Transverse colon (tissue), 4 donors: Measurements from ENCODE around the gene TCP11. TPM values are rescaled to one million over a fixed set of nuclear protein-coding genes. Genes with fewer than 3 reads are reported as not detected.

Source experiments
- DNase-seq: peaks from one replicate; pipeline ENCODE4 v3.0.0-alpha.2; 2019
- H3K27ac ChIP-seq, 4 donors: fragments of 200-600 bp; sonication (generic); 2 replicates each; pipeline ENCODE4 v1.5.1; 2016 to 2018; ENCODE audit warnings: inconsistent platforms in 4 of 4
- H3K27me3 ChIP-seq: fragments of 200-600 bp; sonication (generic); 2 replicates; pipeline ENCODE4 v1.5.1; 2017; ENCODE audit warnings: inconsistent platforms
- H3K36me3 ChIP-seq, 4 donors: fragments of 200-600 bp; sonication (generic); 2 replicates each; pipeline ENCODE4 v1.5.1; 2017 to 2019; ENCODE audit warnings: inconsistent platforms in 4 of 4
- H3K4me1 ChIP-seq, 4 donors: fragments of 200-600 bp; sonication (generic); 2 replicates each; pipeline ENCODE4 v1.5.1; 2017 to 2020; ENCODE audit warnings: inconsistent platforms in 4 of 4
- H3K4me3 ChIP-seq, 4 donors: fragments of 200-600 bp; sonication (generic); 1 replicate in 1 of 4; 2 replicates in 3 of 4; pipeline versions ENCODE4 v1.5.1 to v1.6.1; 2017 to 2019; ENCODE audit warnings: inconsistent platforms in 4 of 4
- H3K9me3 ChIP-seq, 2 donors: fragments of 200-600 bp; sonication (generic); 2 replicates each; pipeline ENCODE4 v1.5.1; 2017 to 2019; ENCODE audit warnings: inconsistent platforms in 2 of 2
- EP300 ChIP-seq: sonication (generic); formaldehyde crosslinking; IDR thresholded peaks from one replicate; pipeline ENCODE4 v1.6.1; 2017; ENCODE audit warnings: antibody characterized with exemption, low read depth
- POLR2A ChIP-seq: fragments of 450-650 bp; IDR thresholded peaks from one replicate; pipeline ENCODE4 v1.6.1; 2016; ENCODE audit warnings: antibody characterized with exemption, mild to moderate bottlenecking, moderate library complexity
- POLR2AphosphoS5 ChIP-seq, 3 donors: sonication (generic); formaldehyde crosslinking; IDR thresholded peaks; one replicate each; pipeline ENCODE4 v1.6.1; 2016; ENCODE audit warnings: antibody characterized with exemption in 3 of 3
- WGBS, 2 donors: methylation state at CpG; one replicate each; pipeline ENCODE4 v1.1.5; 2018; ENCODE audit warnings: low coverage in 1 of 2; 5-methylcytosine and 5-hydroxymethylcytosine counted together
- in situ Hi-C, 4 donors: fragments of 200-750 bp; cut with MboI; loops; one replicate each; pipeline versions ENCODE4 v1.15.0 to v1.15.1; 2017; ENCODE audit warnings: low sequenced_read_pairs in 3 of 4, low pct_ligation_motif_present in 1 of 4, low pct_unique_long_range_greater_than_20kb in 1 of 4
- intact Hi-C: fragments of 100-400 bp; cut with DNase I; formaldehyde crosslinking; loops from one replicate; pipeline ENCODE4 v1.15.1; 2023; ENCODE audit warnings: low total_unique reads
- total RNA-seq, 4 donors: library from RNA; depleted of rRNA; stranded (reverse); fragments of >200 nt; gene quantifications; one replicate each; pipeline ENCODE4 v1.1.0, GENCODE V29; 2016
- TF ChIP-seq, protein P1 (sequence below), 5 experiments: fragments of 200-600 bp in 3 of 5; fragments of 450-650 bp in 2 of 5; sonication (generic) in 3 of 5; IDR thresholded peaks; 1 replicate in 2 of 5; 2 replicates in 3 of 5; pipeline ENCODE4 v1.5.1; 2016 to 2017; ENCODE audit warnings: antibody characterized with exemption in 5 of 5, inconsistent platforms in 3 of 5, mild to moderate bottlenecking in 2 of 5, moderate library complexity in 1 of 5

TCP11 gene
- total RNA-seq, 4 donors from 2014 or later = 0.96 TPM; not detected in 3

DNA sequence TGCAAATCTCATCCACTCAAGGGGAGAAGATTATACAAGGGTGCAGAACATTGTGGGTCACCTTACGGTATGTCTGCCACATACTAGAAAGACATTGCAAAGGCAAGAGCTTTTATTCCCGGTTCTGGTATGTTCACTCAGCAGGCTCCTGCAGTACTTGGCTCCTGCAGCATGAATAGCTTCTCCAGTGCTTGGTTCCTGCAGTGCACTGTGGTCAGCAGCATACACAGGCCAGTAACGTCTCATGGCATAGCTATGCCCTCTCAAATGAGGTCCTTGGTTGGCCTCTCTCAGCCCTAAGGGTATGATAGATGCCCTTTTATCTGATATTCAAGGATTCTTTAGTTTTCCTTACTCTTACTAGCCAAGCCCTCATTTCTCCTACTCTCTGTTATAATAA lies 12.6 kb downstream of the TCP11 start:
- H3K9me3 ChIP-seq = no peaks in the 10 kb centered on the region
- H3K27me3 ChIP-seq = no peaks in the 10 kb centered on the region
- no peak overlapping the region for H3K4me3 ChIP-seq
- no peaks in the 10 kb centered on the region for H3K36me3 ChIP-seq
- TF ChIP-seq, protein P1, sequence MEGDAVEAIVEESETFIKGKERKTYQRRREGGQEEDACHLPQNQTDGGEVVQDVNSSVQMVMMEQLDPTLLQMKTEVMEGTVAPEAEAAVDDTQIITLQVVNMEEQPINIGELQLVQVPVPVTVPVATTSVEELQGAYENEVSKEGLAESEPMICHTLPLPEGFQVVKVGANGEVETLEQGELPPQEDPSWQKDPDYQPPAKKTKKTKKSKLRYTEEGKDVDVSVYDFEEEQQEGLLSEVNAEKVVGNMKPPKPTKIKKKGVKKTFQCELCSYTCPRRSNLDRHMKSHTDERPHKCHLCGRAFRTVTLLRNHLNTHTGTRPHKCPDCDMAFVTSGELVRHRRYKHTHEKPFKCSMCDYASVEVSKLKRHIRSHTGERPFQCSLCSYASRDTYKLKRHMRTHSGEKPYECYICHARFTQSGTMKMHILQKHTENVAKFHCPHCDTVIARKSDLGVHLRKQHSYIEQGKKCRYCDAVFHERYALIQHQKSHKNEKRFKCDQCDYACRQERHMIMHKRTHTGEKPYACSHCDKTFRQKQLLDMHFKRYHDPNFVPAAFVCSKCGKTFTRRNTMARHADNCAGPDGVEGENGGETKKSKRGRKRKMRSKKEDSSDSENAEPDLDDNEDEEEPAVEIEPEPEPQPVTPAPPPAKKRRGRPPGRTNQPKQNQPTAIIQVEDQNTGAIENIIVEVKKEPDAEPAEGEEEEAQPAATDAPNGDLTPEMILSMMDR (IDR thresholded peaks at IDR 0.05) = no peak
- TF ChIP-seq POLR2A (no peak), POLR2AphosphoS5 (IDR thresholded peaks at IDR 0.05) (no peak), EP300 (no peak)
- intact Hi-C loops = no loop called here
- no peak for DNase-seq
- 76% methylated on average over 3 of the region's 3 CpGs; no CpG with 5 or more reads in 1 of the 2 donors for whole genome bisulfite sequencing, 2 donors
- in situ Hi-C loops = no loop called here
- H3K4me1 ChIP-seq = no peaks in the 10 kb centered on the region
- H3K27ac ChIP-seq = no peak overlapping the region

DNA sequence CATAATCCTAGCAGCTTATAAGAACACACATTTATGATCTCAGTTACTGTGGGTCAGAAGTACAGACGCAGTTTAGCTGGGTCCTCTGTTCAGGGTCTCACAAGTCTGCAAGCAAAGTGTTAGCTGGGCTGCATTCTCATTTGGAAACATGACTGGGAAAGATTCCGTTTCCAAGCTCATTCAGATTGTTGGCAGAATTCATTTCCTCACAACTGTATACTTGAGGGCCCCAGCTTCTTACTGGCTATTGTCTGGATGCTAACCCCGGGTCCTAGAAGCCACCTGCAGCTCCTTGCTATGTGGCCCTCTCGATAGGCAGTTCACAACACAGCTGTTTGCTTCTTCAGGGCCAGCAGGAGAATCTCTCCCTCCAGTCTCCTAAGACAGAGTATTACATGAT lies 13.1 kb downstream of the TCP11 start:
- intact Hi-C loops = no loop called here
- Histone ChIP-seq H3K4me3 (no peak overlapping the region), H3K4me1 (no peaks in the 10 kb centered on the region), H3K27me3 (no peaks in the 10 kb centered on the region), H3K36me3 (no peaks in the 10 kb centered on the region), H3K27ac (no peak overlapping the region), H3K9me3 (no peaks in the 10 kb centered on the region)
- in situ Hi-C loops = no loop called here
- TF ChIP-seq, protein P1 (IDR thresholded peaks at IDR 0.05) = no peak
- no peak for TF ChIP-seq POLR2A
- no peak for TF ChIP-seq EP300
- no peak for TF ChIP-seq POLR2AphosphoS5 (IDR thresholded peaks at IDR 0.05)
- DNase-seq = no peak
- WGBS, 2 donors = 55 to 71% methylated on average over 2 to 4 of the region's 4 CpGs

GRCh38 chr6:35124356-35124755 lies 16.8 kb downstream of the TCP11 start:
- in situ Hi-C loops (no loop called here), intact Hi-C loops (no loop called here)
- Histone ChIP-seq H3K9me3 (no peaks in the 10 kb centered on the region), H3K4me3 (no peak overlapping the region), H3K27me3 (no peaks in the 10 kb centered on the region), H3K36me3 (no peaks in the 10 kb centered on the region), H3K4me1 (no peaks in the 10 kb centered on the region), H3K27ac (no peak overlapping the region)
- DNase-seq = no peak
- TF ChIP-seq POLR2A (no peak), POLR2AphosphoS5 (IDR thresholded peaks at IDR 0.05) (no peak)
- WGBS, 2 donors = 78 to 100% methylated on average over 1 of the region's 1 CpG

- no peaks in the 10 kb centered on the region for H3K4me1 ChIP-seq
- 87% methylated on average over 2 of the region's 2 CpGs; no CpG with 5 or more reads in 1 of the 2 donors for WGBS, 2 donors
- intact Hi-C loops (no loop called here), in situ Hi-C loops (no loop called here)
- no peak overlapping the region for H3K27ac ChIP-seq
- H3K9me3 ChIP-seq = no peaks in the 10 kb centered on the region
- TF ChIP-seq, protein P1 (IDR thresholded peaks at IDR 0.05) = no peak
- TF ChIP-seq EP300 = no peak
- TF ChIP-seq POLR2AphosphoS5 (IDR thresholded peaks at IDR 0.05) = no peak
- no peak for TF ChIP-seq POLR2A
- H3K36me3 ChIP-seq = no peaks in the 10 kb centered on the region
- no peaks in the 10 kb centered on the region for H3K27me3 ChIP-seq
- no peak overlapping the region for H3K4me3 ChIP-seq
- DNase-seq = no peak
These were observed 20.4 kb downstream of the TCP11 start for GRCh38 chr6:35120746-35121145.

GRCh38 chr6:35108309-35108885 lies 32.7 kb downstream of the TCP11 start:
- TF ChIP-seq, protein P1 (IDR thresholded peaks at IDR 0.05) = no peak
- TF ChIP-seq EP300 (no peak), POLR2AphosphoS5 (IDR thresholded peaks at IDR 0.05) (no peak), POLR2A (no peak)
- H3K27ac ChIP-seq = peak overlapping the region; percentile 30 to 77 (median 66)
- in situ Hi-C loops (no loop called here), intact Hi-C loops (no loop called here)
- WGBS, 2 donors = 43 to 65% methylated on average over 2 of the region's 2 CpGs
- peaks cover 0 to 10% (median 3%) of the 10 kb centered on the region in 4 donors for H3K4me1 ChIP-seq
- H3K9me3 ChIP-seq = peaks cover 0 to 5% of the 10 kb centered on the region in 2 donors
- no peaks in the 10 kb centered on the region for H3K27me3 ChIP-seq
- H3K36me3 ChIP-seq = no peaks in the 10 kb centered on the region
- H3K4me3 ChIP-seq = no peak overlapping the region
- DNase-seq = no peak
